ENCODE results near the gene GALNTL6.
"Not testable (repeated sequence)": the region's sequence is repeated elsewhere in the genome, so short reads cannot be mapped to it uniquely, and the experiment has no call there.

Gene GALNTL6

DNA sequence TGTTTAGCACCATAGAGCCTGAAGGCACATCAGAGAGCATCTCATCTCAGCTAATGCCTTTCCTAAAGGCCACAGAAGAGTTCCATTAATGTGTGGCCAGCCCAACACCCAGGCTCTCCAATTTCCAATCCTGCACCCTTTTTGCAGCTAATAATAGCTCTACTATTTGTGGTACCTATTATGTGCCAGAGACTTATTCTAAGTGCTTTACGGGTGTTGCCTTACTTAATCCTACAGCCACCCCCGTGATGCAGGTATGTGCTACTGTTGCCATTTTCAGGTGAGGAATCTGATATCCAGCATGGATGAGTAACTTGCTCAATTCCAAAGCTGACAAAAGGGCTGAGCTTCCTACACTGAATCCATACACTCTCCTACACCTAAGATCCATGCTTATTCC is 1137.8 kb downstream of the GALNTL6 start:
- no peak overlapping the region for H3K27ac ChIP-seq
- TF ChIP-seq, protein P1, sequence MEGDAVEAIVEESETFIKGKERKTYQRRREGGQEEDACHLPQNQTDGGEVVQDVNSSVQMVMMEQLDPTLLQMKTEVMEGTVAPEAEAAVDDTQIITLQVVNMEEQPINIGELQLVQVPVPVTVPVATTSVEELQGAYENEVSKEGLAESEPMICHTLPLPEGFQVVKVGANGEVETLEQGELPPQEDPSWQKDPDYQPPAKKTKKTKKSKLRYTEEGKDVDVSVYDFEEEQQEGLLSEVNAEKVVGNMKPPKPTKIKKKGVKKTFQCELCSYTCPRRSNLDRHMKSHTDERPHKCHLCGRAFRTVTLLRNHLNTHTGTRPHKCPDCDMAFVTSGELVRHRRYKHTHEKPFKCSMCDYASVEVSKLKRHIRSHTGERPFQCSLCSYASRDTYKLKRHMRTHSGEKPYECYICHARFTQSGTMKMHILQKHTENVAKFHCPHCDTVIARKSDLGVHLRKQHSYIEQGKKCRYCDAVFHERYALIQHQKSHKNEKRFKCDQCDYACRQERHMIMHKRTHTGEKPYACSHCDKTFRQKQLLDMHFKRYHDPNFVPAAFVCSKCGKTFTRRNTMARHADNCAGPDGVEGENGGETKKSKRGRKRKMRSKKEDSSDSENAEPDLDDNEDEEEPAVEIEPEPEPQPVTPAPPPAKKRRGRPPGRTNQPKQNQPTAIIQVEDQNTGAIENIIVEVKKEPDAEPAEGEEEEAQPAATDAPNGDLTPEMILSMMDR (conservative IDR thresholded peaks at IDR 0.05), result no peak

DNA sequence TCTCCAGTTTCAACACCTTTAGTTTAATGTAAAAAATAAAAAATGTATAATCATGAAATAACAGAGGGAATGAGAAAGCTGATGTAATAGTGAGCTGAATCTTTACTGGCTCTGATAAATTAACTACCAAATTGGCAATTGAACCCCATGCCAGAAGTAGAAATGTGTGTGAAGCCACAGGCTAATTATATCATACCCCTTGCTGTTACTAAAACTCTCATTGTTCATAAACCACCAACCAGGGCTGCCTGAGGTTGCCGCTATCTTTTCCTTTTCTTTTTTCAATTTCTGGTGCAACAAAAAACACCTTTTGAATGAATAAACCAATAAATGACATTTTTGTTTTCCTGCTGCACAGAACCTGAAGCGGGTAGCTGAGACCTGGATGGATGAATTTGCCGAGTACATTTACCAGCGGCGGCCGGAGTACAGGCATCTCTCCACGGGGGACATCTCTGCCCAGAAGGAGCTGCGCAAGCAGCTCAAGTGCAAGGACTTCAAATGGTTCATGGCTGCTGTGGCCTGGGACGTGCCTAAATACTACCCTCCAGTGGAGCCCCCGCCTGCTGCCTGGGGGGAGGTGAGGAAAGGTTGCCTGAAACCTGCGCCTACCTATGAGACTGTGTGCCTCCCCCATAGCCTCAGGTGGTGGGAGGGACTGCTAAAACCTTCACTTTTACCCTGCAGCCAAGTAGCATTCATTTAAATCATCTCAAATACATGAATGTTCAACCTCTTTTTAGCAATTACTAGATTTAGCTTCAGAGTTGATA is 1138.7 kb downstream of the GALNTL6 start:
- H3K27ac ChIP-seq, result no peak overlapping the region
- TF ChIP-seq, protein P1 (conservative IDR thresholded peaks at IDR 0.05), result no peak

DNA sequence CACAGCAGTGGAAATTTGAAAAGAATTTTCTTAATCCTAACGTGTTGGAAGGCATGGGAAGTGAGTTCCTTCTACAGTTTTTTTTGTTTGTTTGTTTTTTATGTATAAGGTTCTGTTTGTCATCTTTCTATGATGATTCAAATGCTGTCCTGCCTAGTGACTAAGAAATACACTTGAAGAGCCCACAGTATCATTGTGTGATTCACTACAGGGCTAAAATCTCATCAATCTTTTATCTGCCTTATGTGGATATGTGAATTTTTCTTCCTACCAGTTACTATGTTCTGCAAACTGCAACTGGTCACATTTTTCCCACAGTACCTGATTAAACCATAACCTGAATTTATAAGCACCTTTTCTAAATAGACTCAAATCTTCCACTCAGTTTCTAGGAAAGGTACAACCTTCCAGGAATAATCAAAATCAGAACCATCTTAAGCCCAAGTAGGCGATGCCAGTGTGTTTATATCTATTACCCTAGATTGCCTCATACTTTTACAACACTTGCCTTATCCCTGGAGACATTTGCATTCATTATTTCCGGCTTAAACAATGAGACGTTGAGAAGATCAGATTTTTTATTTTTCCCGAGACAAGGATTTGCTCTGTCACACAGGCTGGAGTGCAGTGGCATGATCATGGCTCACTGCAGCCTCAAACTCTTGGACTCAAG is 1140.8 kb downstream of the GALNTL6 start:
- TF ChIP-seq, protein P1 (conservative IDR thresholded peaks at IDR 0.05), result no peak
- H3K27ac ChIP-seq, result no peak overlapping the region

DNA sequence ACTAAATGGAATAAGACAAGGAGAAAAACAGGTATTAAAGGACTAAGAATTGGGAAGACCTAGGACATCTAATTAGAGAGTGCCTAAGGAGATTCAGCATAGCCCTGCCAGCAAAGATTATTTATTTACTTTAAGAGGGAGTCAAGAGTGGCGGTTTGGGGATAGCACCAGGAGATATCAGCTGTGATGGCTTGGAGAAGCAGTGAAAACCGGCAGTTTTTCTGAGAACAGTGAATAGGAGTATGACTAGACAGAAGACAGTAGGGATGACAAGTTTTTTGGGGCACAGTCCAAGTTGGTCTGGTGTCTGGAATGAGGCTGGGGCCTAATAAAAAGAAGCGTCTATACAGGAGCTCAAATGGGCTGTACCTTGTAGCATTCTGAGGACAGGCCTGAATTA is 1143.1 kb downstream of the GALNTL6 start:
- not testable (repeated sequence) for H3K27ac ChIP-seq

DNA sequence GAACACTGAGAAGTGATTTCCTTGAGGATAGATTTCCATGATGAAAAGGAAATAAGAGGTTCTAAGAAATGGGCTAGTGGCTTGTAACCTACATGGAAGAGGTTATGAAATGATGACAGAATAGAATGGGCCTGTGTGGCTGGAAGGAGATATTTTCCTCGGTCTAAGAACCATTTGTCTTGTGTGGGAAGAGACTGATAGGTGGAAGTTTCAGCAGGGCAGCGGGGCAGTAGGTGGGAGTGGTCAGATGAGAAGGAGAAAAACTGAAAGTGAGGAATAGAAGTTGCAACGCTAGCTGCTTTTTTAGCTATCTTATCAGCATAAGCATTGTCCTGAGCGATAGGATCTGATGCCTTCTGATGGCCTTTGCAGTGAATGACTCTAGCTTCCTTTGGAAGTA is 1144.0 kb downstream of the GALNTL6 start:
- TF ChIP-seq, protein P1 (conservative IDR thresholded peaks at IDR 0.05), result no peak
- H3K27ac ChIP-seq, result no peak overlapping the region

DNA sequence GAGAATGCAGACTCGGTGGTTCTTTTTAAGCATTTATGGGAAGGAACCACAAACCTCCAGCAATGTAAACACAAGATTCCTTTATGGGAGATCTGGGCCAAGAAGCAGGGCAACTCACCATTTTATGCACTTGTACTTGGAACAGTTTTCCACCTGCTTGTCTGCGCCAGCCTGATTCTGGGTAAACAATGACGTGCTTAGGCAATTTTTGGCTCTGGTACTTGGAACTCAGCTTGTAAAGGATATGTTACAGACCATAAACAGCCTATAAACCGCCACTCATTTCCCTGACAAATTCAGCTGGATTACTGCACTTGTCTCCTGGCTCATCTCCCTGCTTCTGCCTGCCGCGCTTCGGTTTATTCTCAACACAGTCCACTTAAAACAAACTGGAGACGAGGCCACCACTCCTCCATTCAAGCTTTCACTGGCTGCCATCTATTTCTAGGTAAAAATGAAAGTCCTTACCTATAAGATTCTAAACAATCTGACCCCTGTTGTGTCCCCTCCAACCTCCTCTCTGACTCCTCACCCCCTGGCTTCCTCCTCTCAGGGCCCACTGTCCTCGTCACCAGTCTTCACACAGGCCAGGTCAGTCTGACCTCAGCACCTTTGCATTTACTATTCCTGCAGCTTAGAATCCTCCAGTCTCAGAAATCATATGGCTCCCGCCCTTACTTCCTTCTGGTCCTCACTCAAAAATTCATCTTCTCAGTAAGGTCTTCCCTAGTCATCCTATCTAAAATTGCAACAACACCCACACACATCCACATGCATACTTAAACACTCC is 1149.6 kb downstream of the GALNTL6 start:
- H3K27ac ChIP-seq, result peak overlapping the region; percentile 16; the same call in 1 of the 2 replicates
- TF ChIP-seq, protein P1 (conservative IDR thresholded peaks at IDR 0.05), result no peak

DNA sequence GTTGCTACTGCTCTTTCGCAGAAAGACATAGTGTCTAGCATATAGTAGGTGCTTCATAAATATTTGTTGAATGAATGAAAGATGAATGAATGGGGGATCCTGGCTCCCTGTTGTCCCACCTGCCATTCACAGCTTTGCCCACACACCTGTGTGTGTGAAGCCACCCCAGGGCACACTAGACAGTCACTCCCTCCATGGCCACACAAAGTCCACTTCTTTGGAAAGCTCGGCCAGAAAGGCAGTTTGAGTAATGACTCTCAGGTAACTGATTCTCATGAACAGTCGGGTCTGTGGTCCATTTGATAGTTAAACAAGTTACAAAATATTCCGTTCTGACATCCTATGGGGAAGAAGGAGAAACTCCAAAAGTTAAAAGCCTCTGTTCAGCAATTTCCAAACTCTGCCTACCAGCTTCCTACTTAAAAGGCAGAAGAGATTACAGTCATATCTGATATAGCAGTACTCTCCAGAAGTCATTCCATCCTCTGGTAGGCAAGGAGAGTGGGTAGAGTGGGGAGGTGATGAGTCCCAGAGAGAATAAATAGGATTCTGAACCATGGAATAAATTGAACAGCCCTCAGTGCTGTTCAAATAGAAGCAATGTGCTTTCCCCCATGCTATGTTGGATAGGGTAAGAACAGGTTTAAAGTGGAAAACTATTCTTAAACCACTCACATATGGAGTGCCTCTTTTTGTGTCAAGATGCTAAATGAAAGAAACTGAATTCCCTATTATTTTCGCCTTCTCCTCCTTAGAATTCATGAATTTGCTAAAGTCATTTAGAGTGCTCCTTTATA is 1150.5 kb downstream of the GALNTL6 start:
- TF ChIP-seq, protein P1 (conservative IDR thresholded peaks at IDR 0.05), result no peak
- H3K27ac ChIP-seq, result no peak overlapping the region

DNA sequence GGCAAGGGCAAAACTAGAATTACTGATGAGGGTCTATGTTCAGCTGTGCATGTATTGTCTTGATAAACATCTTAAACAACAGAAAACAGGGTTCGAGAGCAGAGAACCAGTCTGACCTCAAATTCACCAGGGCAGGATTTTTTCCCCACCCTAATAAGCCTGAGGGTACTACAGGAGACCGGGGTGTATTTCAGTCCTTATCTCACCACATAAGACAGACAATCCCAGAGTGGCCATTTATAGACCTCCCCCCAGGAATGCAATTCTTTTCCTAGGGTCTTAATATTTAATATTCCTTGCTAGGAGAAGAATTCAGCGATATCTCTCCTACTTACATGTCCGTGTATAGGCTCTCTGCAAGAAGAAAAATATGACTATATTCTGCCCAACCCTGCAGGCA is 1157.0 kb downstream of the GALNTL6 start:
- not testable (repeated sequence) for H3K27ac ChIP-seq

All from VCaP (cell line).